NCI-H187 treated with DMSO at 0.1 percent for 48 hours (cell line): Measurements from ENCODE around the gene RIN1.

Experiments used
- DNase-seq: peaks from one replicate; lab custom pipeline; 2025; lab: John Stamatoyannopoulos, UW

RIN1 gene

DNA sequence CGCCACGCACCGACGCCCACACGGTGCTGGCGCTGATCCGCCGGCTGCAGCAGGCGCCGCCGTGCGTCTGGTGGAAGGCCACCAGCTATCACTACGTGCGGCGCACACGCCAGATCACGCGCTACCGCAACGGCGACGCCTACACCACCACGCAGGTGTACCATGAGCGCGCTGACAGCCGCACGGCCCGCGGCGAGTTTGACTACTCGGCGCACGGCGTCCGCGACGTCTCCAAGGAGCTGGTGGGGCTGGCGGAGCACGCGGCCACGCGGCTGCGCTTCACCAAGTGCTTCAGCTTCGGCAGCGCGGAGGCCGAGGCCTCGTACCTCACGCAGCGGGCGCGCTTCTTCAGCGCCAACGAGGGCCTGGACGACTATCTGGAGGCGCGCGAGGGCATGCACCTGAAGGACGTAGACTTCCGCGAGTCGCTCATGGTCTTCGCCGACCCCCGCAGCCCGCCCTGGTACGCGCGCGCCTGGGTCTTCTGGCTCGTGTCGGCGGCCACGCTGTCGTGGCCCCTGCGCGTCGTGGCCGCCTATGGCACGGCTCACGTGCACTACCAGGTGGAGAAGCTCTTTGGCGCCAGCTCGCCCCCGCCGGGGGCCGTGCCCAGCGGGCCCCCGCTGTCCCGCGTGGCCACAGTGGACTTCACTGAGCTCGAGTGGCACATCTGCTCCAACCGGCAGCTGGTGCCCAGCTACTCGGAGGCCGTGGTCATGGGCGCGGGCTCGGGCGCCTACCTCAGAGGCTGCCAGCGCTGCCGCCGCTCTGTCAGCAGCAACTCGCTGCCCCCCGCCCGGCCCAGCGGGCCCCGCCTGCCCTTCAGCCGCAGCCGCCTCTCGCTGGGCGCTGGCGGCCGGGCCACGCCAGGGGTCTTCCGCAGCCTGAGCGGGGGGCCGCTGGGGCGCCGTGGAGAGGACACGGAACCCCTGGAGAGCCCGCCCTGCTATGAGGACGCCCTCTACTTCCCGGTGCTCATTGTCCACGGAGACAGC is 41.3 kb downstream of the RIN1 start:
- no peak for DNase-seq

DNA sequence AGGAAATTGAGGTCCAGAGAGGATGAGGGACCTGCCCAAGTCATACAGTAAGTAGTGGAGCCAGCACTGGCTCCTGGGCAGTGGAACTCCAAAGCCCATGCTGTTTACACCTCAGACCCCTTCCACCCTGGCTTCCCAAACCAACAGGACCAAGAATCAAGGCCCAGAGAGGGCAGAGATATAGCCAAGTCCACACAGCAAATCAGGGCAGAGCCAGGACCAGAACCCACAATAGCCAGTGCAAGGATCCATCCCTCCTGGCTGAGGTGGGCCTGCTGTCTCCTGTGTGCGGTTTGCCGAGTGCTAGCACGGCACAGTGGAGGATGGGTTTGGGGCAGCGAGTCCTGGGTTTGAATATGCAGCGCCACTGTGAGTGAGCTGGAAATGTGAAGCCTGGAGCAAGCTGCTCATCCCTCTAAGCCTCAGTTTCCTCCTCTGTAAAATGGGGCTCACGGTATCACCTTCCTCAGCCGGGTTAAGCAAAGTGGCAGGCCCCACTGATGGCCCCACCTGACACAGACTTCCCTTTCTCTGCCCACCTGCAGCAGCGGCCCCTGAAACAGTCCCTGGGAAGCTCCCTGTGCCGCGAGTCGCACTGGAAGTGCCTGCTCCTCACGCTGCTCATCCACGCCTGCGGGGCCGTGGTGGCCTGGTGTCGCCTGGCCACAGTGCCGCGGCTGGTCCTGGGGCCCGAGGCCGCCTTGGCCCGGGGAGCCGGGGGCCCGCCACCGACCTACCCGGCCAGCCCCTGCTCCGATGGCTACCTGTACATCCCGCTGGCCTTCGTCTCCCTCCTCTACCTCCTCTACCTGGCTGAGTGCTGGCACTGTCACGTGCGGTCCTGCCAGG is 42.2 kb downstream of the RIN1 start:
- DNase-seq, result no peak

GRCh38 chr11:66293352-66293751 is 42.9 kb downstream of the RIN1 start:
- no peak for DNase-seq

DNA sequence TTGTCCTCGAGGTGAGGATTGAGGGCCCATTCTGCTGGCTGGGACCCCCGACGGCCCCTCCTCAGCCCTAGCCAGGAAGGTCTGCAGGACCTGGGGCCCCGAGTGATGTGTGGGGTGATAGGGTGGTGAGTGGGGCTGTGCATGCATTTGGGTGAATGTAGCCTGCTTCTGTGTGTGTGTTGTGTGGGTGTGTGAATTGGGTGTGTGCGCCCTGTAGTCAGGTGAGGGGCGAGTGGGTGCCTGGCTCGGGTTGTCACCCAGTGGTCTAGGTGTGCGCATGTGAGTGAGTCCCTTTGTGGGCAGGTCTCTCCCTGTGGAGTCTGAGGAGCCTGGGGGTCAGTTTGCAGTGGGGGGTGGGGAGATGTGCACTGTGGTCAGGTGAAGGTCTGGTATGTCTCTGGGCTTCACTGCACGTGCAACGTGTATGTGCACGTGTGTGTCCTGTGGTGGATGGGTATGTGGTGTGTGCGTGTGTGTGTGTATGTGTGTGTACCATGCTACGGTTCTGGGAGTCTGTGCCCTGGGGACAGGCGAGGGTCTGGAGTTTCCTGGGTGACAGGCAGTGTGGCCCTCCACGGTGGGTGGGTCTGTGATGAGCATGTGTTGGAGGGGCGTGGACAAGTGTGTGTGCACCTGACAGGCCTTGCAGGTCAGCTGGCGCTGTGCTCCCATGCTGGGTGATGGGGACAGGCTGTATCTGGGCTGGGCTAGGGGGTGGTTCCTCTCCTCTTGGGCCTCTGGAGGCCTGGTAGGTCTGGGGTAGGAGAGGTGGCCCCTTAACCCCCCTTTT is 43.5 kb downstream of the RIN1 start:
- DNase-seq, result no peak

- DNase-seq, result no peak
Observed at GRCh38 chr11:66291706-66292542, 44.3 kb downstream of the RIN1 start, which contains the start of gene TMEM151A. Gene TMEM151A, plus strand, starts transcription at chr11:66291894. Its CDS starts 120 bp downstream, at chr11:66292014.

DNA sequence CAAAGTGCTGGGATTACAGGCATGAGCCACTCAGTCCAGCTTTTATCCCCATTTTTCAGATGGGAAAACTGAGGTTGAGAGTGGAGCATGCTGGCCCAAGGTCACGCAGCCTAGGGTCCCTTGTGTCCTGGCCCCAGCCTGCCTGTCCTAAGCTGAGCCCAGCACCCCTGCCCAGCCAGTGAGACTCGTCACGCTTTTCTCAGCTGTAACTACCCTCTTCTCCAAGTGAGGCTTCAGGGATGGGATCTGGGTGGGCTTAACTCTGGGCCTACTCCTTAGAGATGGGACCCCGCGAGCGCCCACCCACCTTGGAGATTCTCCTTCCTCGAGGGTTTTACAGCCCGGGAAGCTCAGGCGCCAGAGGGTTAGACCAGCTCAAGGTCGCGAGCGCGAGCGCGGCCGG is 44.9 kb downstream of the RIN1 start:
- DNase-seq, result no peak

DNA sequence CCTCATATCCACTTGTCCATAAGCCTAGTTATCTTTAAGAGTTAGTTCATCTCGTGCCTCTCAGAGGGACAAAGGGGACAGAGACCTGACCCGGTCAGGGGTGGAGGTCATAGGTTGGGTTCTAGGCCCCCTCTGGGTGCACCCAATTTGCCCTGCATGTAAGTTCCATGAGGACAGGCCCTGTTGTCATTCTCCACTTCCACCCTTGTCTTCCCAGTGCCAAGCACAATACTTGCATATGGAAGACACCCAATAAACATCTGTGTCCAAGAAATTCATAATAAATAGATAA is 46.0 kb downstream of the RIN1 start:
- no peak for DNase-seq

GRCh38 chr11:66289548-66290329 is 46.5 kb downstream of the RIN1 start:
- no peak for DNase-seq

DNA sequence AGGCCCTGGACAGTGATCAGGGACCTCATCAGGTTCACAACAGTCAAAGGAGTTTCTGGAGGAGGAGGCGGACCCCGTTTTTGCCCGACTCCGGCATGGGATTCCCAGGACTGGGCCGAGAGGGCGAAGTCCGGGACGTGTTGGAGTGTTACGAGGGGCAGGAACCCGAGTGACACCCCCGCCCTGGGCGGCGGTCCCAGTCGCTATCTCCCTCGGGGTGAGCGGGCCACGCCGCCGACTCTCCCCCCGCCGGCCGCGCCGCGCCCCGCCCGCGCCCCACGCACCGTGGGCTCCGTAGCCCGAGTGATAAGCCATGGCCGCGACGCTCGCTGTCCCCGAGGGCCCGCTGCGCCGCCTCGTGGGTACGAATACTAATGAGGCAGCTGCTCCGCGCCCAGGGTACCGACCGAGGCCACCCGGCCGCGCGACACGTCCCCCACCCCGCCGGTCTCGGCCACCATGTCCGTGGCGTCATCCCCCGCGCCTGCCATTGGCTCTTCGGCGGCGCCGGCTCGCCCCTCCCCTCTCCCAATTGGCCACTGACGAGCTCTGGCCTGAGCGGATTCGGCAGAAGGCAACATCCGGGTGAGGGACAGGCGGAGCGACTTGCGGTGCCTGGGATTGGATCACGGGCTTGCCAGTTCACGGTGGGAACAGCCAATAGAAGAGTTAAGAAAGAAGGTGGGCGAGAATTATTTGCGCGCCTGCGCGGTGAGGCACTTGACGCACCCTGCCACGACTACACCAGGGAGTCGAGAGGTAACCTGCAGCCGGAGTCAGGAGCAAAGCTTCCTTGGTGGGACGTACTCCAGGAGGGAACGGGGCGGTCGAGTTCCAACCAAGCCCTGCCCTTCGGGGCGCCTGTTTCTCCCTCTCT is 47.3 kb downstream of the RIN1 start, which contains the start of gene YIF1A:
Gene YIF1A, minus strand, starts transcription at position 473 of the 877 bp plus-strand sequence. Its CDS starts 158 bp downstream, at position 315.
- DNase-seq, result peak; percentile 96

DNA sequence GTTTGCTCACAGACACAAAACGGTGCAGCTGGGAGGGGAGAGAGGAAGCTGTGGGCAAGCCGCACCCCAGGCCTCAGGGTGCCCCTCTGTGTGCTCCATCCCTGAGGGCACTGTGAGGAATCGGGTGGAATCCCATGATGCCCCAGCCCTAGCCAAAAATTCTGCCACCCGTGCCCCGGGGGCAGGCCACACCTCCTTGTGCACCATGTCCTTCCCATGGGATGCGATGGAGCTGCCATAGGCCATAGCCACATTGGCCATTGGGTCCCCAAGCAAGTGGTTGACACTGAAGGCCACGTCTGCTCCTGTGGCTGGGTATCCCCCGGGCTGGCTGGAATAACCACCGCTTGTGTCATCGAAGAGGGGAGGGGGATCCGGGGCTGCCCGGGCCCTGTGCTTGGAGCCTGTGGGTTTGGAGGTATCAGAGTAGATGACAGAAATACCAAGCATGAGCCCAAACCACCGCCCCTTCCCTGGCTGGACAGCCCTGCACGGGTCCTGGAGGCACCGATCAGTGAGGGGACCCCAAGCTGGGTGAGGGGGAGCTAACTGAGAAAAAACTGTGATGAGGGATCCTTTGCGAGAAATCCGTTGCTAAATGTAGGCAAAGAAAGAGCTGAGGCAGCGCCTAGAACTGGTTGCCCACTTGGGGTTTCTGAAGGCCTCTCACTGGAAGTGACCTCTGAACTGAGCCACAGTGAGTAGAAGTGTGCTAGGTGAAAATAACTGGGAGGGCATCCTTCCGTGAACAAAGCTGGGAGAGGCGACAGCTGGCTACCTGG is 48.2 kb downstream of the RIN1 start:
- no peak for DNase-seq

- no peak for DNase-seq
Observed at GRCh38 chr11:66287211-66287888, 48.9 kb downstream of the RIN1 start.

DNA sequence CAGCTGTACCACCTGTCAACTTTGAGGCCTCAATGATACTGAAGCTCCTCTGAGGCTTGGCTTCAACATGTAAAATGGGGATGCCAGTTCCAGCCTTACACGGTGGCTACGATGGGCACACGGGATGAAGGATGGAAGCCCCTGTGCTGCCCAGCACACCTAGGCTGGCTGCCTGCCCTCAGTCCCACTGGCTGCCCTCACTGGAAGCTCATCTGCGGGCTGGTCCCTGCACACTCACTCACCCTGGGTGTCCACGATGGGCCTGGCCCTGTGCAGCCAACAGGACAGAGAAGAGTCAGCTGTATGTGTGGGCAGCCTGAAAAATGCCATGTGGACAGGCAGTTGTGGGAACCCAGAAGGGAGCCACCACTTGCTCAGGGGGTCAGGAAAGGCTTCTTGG is 49.5 kb downstream of the RIN1 start:
- DNase-seq, result no peak

DNA sequence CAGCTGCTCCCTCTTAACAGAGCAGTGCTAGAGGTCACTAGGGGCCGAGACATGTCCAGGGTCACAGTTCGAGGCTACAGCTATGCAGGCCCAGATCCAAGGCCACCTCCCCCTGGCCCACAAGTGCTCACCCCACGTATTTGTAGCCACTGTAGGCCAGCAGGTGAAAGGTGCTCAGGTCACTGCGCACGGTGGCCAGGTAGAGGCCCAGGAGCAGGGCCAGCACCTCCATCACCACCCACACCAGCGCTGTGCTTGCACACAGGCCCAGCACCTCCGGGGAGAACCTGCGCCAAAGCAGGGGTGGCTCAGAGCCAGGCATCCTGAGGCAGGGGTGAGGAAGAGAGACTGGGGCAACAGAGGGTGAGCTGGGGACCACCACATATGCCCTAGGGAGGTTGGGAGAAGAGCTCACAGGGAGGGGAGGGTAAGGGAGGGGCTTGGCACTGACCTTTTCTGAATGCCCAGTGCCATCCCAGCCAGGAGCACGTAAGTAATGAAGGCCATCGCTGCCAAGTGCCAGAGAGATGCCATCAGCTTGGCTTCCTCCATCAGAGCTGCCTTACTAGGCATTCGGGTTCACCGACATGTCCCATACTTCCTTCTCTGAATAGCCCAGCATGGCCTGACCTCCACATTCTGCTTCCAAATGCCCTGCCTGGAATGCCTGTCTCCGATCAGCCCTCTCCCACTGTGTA is 50.8 kb downstream of the RIN1 start:
- no peak for DNase-seq

- DNase-seq, result no peak
Observed at GRCh38 chr11:66284526-66285078, 51.6 kb downstream of the RIN1 start.

DNA sequence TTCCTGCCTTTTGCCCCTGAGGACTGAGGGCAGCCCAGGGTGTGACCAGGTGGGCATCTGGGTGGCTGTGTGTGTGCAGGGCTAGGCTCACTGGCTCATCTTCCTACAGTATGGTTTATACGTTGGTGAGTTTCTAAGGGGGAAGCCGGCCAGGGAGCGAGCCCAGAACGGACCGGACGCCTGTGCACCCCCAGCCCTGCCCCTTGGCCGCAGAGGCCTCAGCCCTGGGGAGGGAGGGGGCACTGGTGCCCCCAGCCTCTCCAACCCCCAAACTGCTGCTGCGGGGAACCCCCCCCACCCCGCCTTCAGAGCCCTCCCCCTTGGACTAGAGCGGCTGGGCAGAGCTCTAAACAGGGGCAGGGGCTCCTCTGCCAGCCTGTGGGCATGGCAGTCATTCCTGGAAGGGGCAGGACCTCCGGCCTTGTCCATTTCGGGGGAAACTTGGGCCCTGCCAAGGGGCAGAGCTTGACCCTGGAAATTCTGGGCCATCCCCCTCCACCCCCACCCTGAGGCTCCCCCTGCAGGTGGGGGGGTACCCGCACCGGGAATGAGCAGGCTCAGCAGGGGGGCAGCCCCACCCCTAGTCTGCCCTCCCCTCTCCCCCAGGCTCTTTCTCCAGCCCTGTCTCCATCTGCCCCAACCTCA is 52.7 kb downstream of the RIN1 start:
- DNase-seq, result no peak
